Endodermal cell (in vitro differentiated cells): Measurements from ENCODE around the gene ARHGAP25. TPM values are rescaled to one million over a fixed set of nuclear protein-coding genes. Genes with fewer than 3 reads are reported as not detected.

Source experiments
- DNase-seq: peaks from one replicate; pipeline ENCODE4 v3.0.0-alpha.2; 2017
- H3K27ac ChIP-seq: 2 replicates; pipeline ENCODE4 v1.5.1; 2013; ENCODE audit warnings: mild to moderate bottlenecking, low read depth, low read length, moderate library complexity
- H3K27me3 ChIP-seq: 2 replicates; pipeline ENCODE4 v1.6.1; 2013; ENCODE audit warnings: mild to moderate bottlenecking, low read length, moderate library complexity; ENCODE audit not compliant: insufficient read depth, control insufficient read depth, poor library complexity, severe bottlenecking
- H3K36me3 ChIP-seq: 2 replicates; pipeline ENCODE4 v1.7.0; 2013; ENCODE audit warnings: mild to moderate bottlenecking, low read length, moderate library complexity; ENCODE audit not compliant: control insufficient read depth, insufficient read depth
- H3K4me1 ChIP-seq: one replicate; pipeline ENCODE4 v1.7.0; 2013; ENCODE audit warnings: low read length; ENCODE audit not compliant: control insufficient read depth, insufficient read depth
- H3K4me3 ChIP-seq: 2 replicates; pipeline ENCODE4 v1.5.1; 2013; ENCODE audit warnings: mild to moderate bottlenecking, low read length, moderate library complexity
- H3K9ac ChIP-seq: 2 replicates; pipeline ENCODE4 v1.6.1; 2013; ENCODE audit warnings: mild to moderate bottlenecking, low read length, moderate library complexity; ENCODE audit not compliant: poor library complexity, severe bottlenecking; ENCODE audit errors: extremely low read depth
- H3K9me3 ChIP-seq: 2 replicates; pipeline ENCODE4 v1.6.1; 2013; ENCODE audit warnings: mild to moderate bottlenecking, low read length, moderate library complexity; ENCODE audit not compliant: control insufficient read depth
- H3K27ac Mint-ChIP-seq: 2 replicates; pipeline ENCODE4 v1.8.0; 2020; ENCODE audit warnings: mixed read lengths
- H3K27me3 Mint-ChIP-seq: 2 replicates; pipeline ENCODE4 v1.8.0; 2021; ENCODE audit warnings: mild to moderate bottlenecking, mixed read lengths; ENCODE audit not compliant: insufficient read depth
- H3K36me3 Mint-ChIP-seq: 2 replicates; pipeline ENCODE4 v1.8.0; 2020; ENCODE audit warnings: low read depth, mixed read lengths
- H3K4me1 Mint-ChIP-seq: 2 replicates; pipeline ENCODE4 v1.8.0; 2020; ENCODE audit warnings: mixed read lengths
- H3K4me3 Mint-ChIP-seq: 2 replicates; pipeline ENCODE4 v1.8.0; 2020; ENCODE audit warnings: mild to moderate bottlenecking, moderate library complexity, mixed read lengths
- H3K9me3 Mint-ChIP-seq: 2 replicates; pipeline ENCODE4 v1.8.0; 2020; ENCODE audit warnings: mild to moderate bottlenecking, mixed read lengths
- WGBS, 2 experiments: methylation state at CpG; one replicate each; pipeline versions ENCODE4 v1.1.5 to v1.1.7; 2013; ENCODE audit warnings: missing lambda C conversion rate in 2 of 2, mixed read lengths in 1 of 2; ENCODE audit not compliant: insufficient coverage in 1 of 2, insufficient read length in 1 of 2; 5-methylcytosine and 5-hydroxymethylcytosine counted together
- total RNA-seq, 2 donors: library from RNA; stranded (reverse); fragmentation: NEBNext Ultra II Directional in 1 of 2; extraction: Animal tissue kit (Norgen Biotek cat#: 25700) in 1 of 2; gene quantifications; 2 replicates in 1 of 2; 3 replicates in 1 of 2; pipeline ENCODE4 v1.2.1, GENCODE V29; 2021
- TF ChIP-seq, protein P1 (sequence below): fragments of 200-600 bp; sonication (generic); conservative IDR thresholded peaks from 2 replicates; pipeline ENCODE4 v1.5.0; 2021; ENCODE audit warnings: antibody characterized with exemption, mild to moderate bottlenecking

ARHGAP25 gene
- total RNA-seq, 2 donors from 2014 or later: 0.82 to 2.6 TPM

DNA sequence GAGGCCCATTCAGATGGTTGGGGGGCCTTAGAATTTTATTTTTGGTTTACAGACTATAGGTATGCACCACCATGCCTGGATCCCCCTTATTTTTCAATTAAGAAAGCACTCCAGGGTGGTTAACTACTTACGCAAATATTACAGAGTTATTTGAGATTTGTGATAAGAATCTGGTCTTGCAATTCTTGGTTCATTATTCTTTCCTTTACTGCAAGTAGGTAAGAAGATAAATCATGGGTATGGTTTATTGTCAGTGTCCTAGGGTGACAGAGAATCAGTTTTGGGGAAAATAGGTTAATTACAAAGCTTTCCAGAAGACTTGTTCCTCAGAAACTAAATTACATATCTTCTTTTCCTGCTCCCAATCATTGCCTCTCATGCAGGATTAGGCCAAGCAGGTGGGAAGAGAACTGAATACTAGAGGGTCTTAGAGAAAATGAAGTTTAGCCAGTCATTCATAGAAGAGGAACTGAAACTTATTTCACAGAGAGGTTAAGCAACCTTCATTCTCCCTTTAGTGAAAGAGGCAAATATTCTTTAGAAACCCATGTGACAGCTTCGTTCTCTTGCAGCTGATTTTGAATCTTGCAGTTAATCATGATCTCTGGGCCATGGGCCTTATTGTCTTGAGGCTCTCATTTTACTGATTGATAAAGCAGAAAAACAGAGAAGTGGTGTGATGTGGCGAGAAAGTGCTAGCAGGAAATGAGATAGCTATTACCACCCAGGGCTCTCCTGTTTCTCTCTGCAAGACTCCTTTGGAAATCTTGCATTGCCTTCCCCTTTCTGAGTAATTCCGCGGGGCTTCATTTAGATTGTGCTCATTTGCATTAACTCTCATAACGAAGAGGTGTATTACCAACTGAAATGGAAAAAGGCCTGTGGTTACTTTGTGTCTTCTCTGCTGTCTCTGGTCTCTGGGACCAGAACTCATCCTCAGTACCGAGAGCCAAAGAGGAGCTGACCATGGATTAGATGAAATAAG lies 44.8 kb upstream of the ARHGAP25 start:
- peaks cover 28% of the 10 kb centered on the region for H3K4me1 Mint-ChIP-seq
- Histone ChIP-seq H3K27me3 (no peaks in the 10 kb centered on the region), H3K36me3 (no peaks in the 10 kb centered on the region), H3K9me3 (no peaks in the 10 kb centered on the region), H3K4me1 (peaks cover 3% of the 10 kb centered on the region), H3K4me3 (peak overlapping the region; percentile 4), H3K9ac (no peak overlapping the region), H3K27ac (no peak overlapping the region)
- peaks cover 6% of the 10 kb centered on the region for H3K9me3 Mint-ChIP-seq
- H3K27ac Mint-ChIP-seq: peak overlapping the region; percentile 45
- TF ChIP-seq, protein P1, sequence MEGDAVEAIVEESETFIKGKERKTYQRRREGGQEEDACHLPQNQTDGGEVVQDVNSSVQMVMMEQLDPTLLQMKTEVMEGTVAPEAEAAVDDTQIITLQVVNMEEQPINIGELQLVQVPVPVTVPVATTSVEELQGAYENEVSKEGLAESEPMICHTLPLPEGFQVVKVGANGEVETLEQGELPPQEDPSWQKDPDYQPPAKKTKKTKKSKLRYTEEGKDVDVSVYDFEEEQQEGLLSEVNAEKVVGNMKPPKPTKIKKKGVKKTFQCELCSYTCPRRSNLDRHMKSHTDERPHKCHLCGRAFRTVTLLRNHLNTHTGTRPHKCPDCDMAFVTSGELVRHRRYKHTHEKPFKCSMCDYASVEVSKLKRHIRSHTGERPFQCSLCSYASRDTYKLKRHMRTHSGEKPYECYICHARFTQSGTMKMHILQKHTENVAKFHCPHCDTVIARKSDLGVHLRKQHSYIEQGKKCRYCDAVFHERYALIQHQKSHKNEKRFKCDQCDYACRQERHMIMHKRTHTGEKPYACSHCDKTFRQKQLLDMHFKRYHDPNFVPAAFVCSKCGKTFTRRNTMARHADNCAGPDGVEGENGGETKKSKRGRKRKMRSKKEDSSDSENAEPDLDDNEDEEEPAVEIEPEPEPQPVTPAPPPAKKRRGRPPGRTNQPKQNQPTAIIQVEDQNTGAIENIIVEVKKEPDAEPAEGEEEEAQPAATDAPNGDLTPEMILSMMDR: no peak
- H3K27me3 Mint-ChIP-seq: no peaks in the 10 kb centered on the region
- DNase-seq: no peak
- H3K4me3 Mint-ChIP-seq: no peak overlapping the region
- WGBS, 2 experiments: 40 to 47% methylated on average over 4 to 7 of the region's 7 CpGs
- peaks cover 17% of the 10 kb centered on the region for H3K36me3 Mint-ChIP-seq

DNA sequence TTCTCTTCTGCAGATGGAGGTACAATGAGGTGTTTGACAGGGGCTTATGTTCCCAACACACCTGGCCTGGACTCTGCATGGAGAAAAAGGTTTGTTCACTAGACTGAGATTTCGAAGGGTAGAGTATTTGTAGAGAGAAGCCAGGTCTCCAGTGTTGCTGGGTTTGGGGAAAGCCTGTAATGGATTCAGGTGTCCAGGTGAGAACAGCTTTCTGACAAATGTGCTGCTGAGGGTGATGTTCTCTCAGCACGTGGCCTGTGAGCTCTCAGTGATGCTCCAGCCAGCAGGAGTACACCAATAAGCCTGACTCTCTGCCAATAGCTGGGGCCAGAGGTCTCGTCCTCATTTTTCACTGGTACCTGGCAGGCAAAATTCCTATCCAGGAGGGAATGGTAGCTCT lies 43.8 kb upstream of the ARHGAP25 start:
- peaks cover 26% of the 10 kb centered on the region for H3K4me1 Mint-ChIP-seq
- DNase-seq: no peak
- TF ChIP-seq, protein P1: no peak

DNA sequence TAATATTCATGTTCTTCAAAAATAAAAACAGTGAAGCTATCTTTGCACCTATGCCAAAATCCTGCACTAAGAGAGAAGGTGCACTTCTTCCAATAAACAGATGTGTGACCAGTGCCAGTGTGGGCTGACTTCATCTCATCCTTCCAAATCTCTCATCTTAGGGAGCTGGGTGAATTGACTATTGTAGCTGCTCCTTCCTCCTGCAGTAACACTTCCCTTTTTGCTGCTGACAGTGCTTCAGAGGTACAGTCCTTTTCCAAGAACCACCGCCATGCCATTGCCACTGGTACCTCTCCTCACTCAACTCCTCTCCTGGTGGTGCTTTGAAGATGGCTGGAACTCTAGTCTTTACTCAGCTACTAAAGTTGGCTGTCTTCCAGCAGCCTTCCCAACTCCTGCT lies 42.1 kb upstream of the ARHGAP25 start:
- Histone ChIP-seq H3K36me3 (no peaks in the 10 kb centered on the region), H3K27ac (no peak overlapping the region), H3K4me3 (no peak overlapping the region), H3K27me3 (no peaks in the 10 kb centered on the region), H3K4me1 (peaks cover 3% of the 10 kb centered on the region), H3K9ac (no peak overlapping the region), H3K9me3 (peaks cover 8% of the 10 kb centered on the region)
- WGBS, 2 experiments: 88% methylated on average over 1 of the region's 1 CpG; no CpG with 5 or more reads in 1 of the 2 experiments
- Mint-ChIP-seq H3K27me3 (no peaks in the 10 kb centered on the region), H3K4me1 (peaks cover 20% of the 10 kb centered on the region), H3K27ac (no peak overlapping the region), H3K36me3 (peaks cover 19% of the 10 kb centered on the region), H3K4me3 (no peak overlapping the region), H3K9me3 (peaks cover 18% of the 10 kb centered on the region)
- TF ChIP-seq, protein P1: no peak
- DNase-seq: no peak

More for the DNA sequence above, 43.8 kb upstream of the ARHGAP25 start:
- H3K9me3 Mint-ChIP-seq: peaks cover 7% of the 10 kb centered on the region
- Histone ChIP-seq H3K36me3 (no peaks in the 10 kb centered on the region), H3K27ac (no peak overlapping the region), H3K9me3 (no peaks in the 10 kb centered on the region), H3K4me1 (peaks cover 3% of the 10 kb centered on the region), H3K4me3 (no peak overlapping the region), H3K27me3 (no peaks in the 10 kb centered on the region), H3K9ac (no peak overlapping the region)
- H3K36me3 Mint-ChIP-seq: peaks cover 17% of the 10 kb centered on the region
- no peak overlapping the region for H3K27ac Mint-ChIP-seq
- 84 to 95% methylated on average over 3 of the region's 3 CpGs for WGBS, 2 experiments
- H3K27me3 Mint-ChIP-seq: no peaks in the 10 kb centered on the region
- no peak overlapping the region for H3K4me3 Mint-ChIP-seq
